ENCODE measurements around the gene ZC3H4.

Gene ZC3H4

GRCh38 chr19:47044946-47045866 is 68.4 kb downstream of the ZC3H4 start:
- no peak for DNase-seq

GRCh38 chr19:47040869-47041268 is 72.7 kb downstream of the ZC3H4 start:
- DNase-seq: no peak

DNA sequence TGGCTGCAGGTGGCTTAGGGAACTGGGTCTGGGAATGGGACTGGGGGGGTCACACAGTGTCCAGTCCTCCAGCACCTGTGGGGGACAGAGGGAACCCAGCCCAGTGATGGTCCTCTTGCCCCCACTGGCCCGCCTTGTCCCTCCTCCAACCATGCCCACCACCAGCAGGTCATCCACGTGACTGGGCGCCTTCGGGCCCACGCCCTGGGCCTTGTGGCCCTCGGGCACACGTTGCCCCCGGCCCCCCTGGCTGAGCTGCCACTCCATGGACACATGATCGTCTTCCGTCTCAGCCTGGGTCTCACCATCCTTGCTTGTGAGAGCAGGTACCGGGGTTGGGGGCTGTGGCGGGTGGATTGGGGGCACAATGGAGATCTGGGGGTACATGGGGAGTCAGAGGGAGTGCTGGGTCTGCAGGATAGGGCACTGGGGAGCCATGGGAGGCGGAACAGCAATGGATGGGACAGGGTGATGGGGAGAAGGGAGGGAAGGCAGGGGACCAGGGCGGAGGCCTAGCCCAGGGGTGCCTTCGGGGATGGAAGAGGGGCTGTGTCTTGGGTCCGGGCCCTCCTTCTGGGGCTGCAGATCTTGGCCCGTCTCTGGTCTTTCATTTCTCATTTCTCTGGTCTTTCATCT is 74.2 kb downstream of the ZC3H4 start:
- no peak for DNase-seq

GRCh38 chr19:47037766-47038165 is 75.8 kb downstream of the ZC3H4 start:
- no peak for DNase-seq

GRCh38 chr19:47036097-47036651 is 77.4 kb downstream of the ZC3H4 start:
- DNase-seq: no peak

DNA sequence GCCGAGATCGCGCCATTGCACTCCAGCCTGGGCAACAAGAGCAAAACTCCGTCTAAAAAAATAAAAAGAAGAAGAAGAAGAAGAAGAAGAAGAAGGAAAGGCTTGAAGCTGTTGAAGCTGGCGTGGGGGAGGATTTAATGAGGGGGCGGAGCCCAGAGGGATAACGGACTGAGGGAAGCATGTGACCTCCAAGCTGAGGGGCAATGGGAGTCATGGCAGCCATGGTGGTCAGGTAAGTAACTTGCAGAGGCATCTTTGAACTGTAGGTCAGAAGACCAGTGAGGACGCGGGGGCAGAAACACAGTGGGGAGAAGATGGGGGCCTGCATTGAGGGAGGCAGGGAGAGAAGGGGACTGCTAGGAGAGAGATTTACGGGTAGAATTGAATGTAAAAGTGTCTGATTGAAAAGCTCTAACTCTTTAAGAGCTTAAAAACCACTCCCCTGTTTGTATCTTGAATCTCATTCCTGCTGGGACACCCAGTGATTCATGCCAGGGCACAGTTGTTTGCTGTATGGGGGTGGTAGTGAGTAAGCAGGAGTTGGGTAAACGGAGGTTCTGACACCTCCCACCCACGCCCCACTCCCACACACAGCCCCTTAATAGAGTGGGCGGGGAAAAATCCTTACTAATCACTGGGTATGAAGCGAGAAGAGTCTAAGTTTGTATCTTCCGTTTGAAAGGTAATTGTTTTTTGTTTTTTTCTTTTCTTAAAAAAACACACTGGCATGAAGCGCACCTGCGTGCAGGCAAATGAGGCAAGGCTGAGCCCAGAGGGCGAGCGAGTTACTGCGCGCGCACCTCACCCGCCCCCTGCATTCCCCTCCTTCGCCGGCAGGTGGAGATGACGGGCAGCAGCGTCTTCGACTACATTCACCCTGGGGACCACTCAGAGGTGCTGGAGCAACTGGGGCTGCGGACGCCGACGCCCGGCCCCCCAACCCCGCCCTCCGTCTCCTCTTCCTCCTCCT is 78.2 kb downstream of the ZC3H4 start:
- peak; percentile 98 for DNase-seq

DNA sequence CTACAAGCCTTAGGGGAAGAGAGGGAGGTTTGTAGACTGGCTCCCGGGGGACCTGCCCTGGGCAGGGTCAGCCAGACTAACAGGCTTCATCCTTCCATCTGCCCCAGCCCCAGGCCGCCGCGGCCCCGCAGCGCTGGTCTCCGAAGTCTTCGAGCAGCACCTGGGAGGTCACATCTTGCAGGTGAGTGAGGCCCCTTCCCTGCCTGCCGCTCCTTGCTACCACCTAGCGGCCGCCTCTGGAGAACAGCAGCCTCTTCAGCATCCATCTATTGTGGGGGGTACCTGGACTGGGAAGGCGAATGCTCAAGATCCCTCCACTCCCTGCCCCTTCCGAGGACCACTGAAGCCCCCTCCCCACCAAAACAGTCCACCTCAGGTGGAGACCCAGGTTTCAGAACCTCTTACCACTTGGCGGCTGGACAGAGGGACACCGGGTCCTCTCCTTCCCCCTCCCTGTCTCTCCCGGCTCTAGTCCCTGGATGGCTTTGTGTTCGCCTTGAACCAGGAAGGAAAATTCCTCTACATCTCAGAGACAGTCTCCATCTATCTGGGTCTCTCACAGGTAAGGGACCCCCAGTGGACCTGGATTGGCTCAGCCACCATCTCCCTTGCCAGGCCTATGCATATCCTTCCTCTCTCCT is 81.3 kb downstream of the ZC3H4 start:
- peak; percentile 58 for DNase-seq

DNA sequence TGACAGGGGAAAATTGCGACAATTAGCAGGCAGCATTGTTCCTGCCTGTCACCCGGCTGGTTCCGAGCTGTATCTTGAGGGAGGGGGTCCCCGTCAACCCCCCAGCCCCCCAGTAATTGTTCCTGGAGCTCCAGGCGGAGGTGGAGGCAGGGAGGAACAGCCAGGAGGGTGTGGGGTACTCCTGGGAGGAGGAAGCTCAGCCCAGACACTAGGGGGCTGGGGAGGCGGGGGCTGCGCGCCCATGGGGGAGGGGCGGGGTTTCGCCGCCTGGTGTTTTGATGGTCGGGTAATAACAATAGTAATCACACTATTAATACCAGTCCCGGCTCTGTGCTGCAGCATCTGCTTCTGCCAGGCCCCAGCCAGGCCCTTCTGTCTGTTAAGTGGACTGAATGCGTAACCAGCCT is 85.4 kb downstream of the ZC3H4 start:
- no peak for DNase-seq

DNA sequence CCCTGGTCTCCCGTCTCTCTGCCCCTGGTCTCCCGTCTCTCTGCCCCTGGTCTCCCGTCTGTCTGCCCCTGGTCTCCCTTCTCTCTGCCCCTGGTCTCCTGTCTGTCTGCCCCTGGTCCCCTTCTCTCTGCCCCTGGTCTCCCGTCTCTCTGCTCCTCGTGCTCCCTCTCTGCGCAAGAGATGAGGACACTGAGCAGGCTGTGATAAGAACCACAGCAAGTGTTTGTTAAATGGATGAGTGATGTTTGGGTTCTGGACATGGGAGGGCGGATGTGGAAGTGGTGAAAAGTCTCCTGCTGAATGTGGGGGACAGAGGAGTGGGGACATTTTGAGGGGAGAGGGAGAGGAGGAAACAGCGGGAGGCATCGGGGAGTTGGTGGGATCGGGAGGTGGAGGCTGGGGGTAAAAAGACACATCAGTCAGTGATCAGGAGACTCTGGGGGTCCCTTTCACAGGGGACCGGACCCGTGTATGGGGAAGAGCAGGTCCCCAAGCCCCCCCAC is 85.9 kb downstream of the ZC3H4 start:
- no peak for DNase-seq

- DNase-seq: no peak
Observed at GRCh38 chr19:47026889-47027288, 86.7 kb downstream of the ZC3H4 start.

DNA sequence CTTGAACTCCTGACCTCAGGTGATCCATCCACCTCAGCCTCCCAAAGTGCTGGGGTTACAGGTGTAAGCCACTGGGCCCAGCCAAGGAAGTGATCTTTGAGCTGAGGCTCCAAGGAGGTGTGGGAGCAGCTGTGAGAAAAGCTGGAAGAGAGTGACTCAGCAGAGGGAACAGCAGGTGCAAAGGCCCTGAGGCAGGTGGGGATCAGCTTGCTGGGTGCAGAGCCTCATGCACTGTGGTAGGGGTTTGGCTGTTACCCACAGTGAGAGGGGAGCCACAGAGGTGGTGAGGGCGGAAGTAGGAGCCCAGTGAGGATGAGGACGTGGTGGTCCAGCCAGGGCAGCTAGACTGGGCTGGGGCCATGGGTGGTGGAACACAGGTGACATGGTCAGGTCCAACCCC is 87.4 kb downstream of the ZC3H4 start:
- no peak for DNase-seq

- no peak for DNase-seq
Observed at GRCh38 chr19:47024502-47024901, 89.1 kb downstream of the ZC3H4 start.

- no peak for DNase-seq
Observed at GRCh38 chr19:47023448-47023794, 90.2 kb downstream of the ZC3H4 start.

DNA sequence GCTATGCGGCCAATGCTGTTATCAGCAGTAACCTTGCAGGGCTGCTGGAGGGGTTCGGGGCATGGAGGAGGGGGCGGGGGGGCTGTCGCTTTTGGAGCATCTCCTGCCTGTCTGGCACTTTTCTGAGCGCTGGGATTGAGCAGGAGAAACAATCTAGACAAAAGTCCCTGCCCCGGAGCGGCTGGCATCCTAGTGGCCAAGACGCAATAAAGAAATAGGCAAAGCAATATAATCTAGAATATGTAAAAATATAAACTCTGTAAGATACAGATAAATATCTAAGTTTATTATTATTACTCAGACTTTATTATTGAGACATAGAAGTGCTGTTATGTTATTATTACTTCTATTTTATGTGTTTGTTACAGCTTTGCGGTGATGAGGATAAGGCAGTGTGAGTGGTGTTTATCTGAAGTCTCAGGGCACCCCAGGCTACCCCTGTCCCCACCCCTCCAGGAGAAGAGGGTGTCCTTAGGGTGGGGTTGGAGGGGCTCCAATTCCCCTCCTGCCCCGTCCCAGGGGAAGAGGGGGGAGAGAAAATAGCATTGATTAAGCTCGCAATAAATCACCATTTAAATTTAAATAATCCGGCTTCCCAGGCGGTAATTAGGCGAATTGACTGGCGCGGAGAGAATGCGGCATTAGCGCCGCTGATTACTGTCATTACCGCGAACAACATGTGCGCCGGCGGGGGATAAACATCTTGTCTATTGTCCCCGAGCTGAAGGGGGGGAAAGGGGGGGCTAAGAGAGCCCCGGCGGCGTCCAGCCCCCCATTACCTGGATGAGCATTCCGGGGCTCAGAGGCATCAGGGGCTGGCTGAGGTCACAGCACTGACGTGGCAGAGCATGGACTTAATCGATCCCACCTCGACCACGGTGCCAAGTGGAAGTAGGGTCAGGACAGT is 90.8 kb downstream of the ZC3H4 start:
- DNase-seq: no peak

DNA sequence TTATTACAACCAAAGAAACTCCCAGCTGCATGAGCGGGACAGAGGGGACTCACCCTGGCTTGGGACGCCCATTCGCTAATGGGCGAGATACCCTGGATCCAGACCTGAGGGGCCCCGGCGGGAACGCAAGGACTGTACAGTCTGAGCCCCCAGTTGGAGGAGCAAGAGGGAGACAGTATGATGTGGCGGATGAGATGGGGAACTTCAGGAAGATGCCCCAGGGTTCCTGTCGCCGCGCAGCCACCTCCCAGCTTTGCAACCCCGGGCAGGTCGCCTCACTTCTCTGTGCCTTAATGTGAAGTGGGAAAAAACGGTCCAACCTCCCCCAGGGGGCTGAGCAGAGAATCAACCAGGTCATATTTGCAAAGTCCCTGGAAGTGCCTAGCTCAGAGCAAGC is 91.4 kb downstream of the ZC3H4 start:
- DNase-seq: no peak

GRCh38 chr19:47021536-47022139 is 91.9 kb downstream of the ZC3H4 start:
- no peak for DNase-seq

- no peak for DNase-seq
Observed at GRCh38 chr19:47020992-47021496, 92.5 kb downstream of the ZC3H4 start.

GRCh38 chr19:47020132-47020805 is 93.3 kb downstream of the ZC3H4 start:
- DNase-seq: no peak

DNA sequence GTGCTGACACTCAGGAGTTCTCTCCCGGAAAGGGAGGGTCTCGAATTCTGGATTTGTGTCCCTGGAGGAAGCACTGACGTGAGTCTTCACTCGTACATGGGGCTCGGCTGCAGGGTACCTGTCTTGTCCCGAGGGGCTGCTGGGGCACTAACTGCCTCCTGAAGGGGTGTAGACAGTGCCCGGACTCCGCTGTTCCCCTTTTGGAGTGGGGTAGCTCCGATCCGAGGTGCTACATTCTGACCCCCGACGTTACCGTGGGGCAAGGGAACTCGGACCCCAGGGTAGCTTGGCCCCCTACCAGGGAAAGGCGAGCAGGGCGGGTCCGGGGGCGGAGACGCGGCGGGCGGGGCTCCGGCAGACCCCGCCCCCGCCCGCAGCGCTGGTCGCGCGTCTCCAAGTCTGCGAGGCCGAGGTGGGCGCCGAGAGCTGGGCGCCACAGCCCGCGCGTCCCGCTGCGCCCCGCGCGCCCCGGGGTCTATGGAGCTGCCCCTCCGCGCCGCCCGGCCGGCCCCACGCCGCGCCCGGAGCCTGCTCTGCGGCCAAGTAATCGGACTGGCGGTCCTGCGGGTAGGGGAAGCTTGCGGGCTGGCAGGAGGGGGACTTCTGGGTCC is 94.0 kb downstream of the ZC3H4 start, which contains the start of gene NPAS1:
TSS of gene NPAS1 (plus strand) at position 407 of the 611 bp plus-strand sequence. CDS start 1,211 bp downstream, outside the sequence.
- no peak for DNase-seq

Measured in T-helper 9 cell (primary cell).